Lung (tissue), 12 donors: ENCODE data around the gene ANKRD1. TPM values are rescaled to one million over a fixed set of nuclear protein-coding genes. Genes with fewer than 3 reads are reported as not detected.

ENCODE experiments used
- ATAC-seq: fragments of 200-7000 bp; cut with Tn5 transposase; one replicate; pipeline ENCODE4 v1.9.1; 2020; ENCODE audit warnings: moderate number of reproducible peaks; ENCODE audit not compliant: insufficient read depth, low FRiP score
- DNase-seq, 3 donors: peaks; one replicate each; pipeline ENCODE4 v3.0.0-alpha.2; 2013 to 2017
- H3K27ac ChIP-seq, 2 donors: one replicate each; pipeline ENCODE4 v1.5.1; 2013; ENCODE audit warnings: mild to moderate bottlenecking in 2 of 2, moderate library complexity in 2 of 2, control low read depth in 1 of 2, inconsistent platforms in 1 of 2, low read depth in 1 of 2, low read length in 1 of 2
- H3K27me3 ChIP-seq, 3 donors: one replicate each; pipeline ENCODE4 v1.5.1; 2013; ENCODE audit warnings: low read length in 2 of 3; ENCODE audit not compliant: control insufficient read depth in 3 of 3, insufficient read depth in 3 of 3
- H3K36me3 ChIP-seq, 4 donors: one replicate each; pipeline ENCODE4 v1.5.1; 2013; ENCODE audit warnings: low read length in 4 of 4, mild to moderate bottlenecking in 1 of 4, moderate library complexity in 1 of 4; ENCODE audit not compliant: control insufficient read depth in 4 of 4, insufficient read depth in 4 of 4
- H3K4me1 ChIP-seq, 5 donors: one replicate each; pipeline ENCODE4 v1.5.1; 2013; ENCODE audit warnings: low read length in 5 of 5, mild to moderate bottlenecking in 2 of 5, moderate library complexity in 1 of 5; ENCODE audit not compliant: control insufficient read depth in 5 of 5, insufficient read depth in 5 of 5
- H3K4me3 ChIP-seq: one replicate; pipeline ENCODE4 v1.5.1; 2013; ENCODE audit warnings: mild to moderate bottlenecking, control low read depth, moderate library complexity
- H3K9ac ChIP-seq, 2 donors: one replicate each; pipeline ENCODE4 v1.5.1; 2013; ENCODE audit warnings: low read length in 2 of 2, control low read depth in 1 of 2; ENCODE audit not compliant: insufficient read depth in 1 of 2
- H3K9me3 ChIP-seq, 4 donors: one replicate each; pipeline ENCODE4 v1.5.1; 2013; ENCODE audit warnings: low read length in 3 of 4, mild to moderate bottlenecking in 1 of 4, moderate library complexity in 1 of 4; ENCODE audit not compliant: control insufficient read depth in 4 of 4, insufficient read depth in 3 of 4
- WGBS, 2 donors: extraction: QIAGEN DNeasy Blood & Tissue Kit; methylation state at CpG; one replicate each; pipeline ENCODE4 v1.1.7; 2013; 5-methylcytosine and 5-hydroxymethylcytosine counted together
- polyA plus RNA-seq, 2 donors: library from polyadenylated mRNA; stranded (reverse); fragments of 200-250 nt; gene quantifications; one replicate each; pipeline ENCODE4 v1.2.1, GENCODE V29; 2013
- total RNA-seq, 2 donors: library from RNA; depleted of rRNA in 1 of 2; stranded (reverse); fragments of >200 nt in 1 of 2; gene quantifications; one replicate each; pipeline ENCODE4 v1.2.1, GENCODE V29; 2014 to 2021
- TF ChIP-seq, protein P1 (sequence below): IDR thresholded peaks from 2 replicates; pipeline ENCODE4 v1.5.1; 2012; ENCODE audit warnings: mild to moderate bottlenecking; ENCODE audit errors: control extremely low read depth, extremely low read depth
- donor health status: control.
- donor health status: control.
- donor health status: Bipolar disorder and iron deficiency.
- donor health status: healthy.
- donor health status: DM: yes; HTN: yes; CAD: no.

Gene ANKRD1
- total and polyA plus RNA-seq, 4 donors, result 5.7 to 105 (median 13.7) TPM

DNA sequence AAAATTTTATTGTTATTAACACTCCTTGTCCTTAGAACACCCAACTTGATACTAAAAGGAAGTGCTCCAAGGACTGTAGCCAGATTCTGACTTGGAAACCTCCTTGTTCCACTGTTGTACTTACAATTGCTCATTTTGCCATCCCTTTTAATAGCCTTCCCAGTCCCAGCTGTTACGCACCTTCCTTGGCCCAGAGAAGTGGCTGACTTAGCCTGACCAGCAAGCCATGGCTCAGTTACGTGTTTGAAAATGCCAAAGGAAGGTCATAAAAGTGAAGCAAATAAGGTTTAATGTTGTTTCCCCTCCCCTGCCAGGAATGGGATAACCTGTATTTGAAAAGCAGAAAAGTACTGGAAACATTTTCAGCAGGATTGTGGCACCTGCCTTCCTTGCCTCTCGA is 3.7 kb upstream of the ANKRD1 start:
- Histone ChIP-seq H3K27ac (no peak overlapping the region), H3K4me1 (peaks cover 0 to 9% (median 3%) of the 10 kb centered on the region in 5 donors), H3K4me3 (no peak overlapping the region), H3K9ac (no peak overlapping the region), H3K9me3 (no peaks in the 10 kb centered on the region), H3K27me3 (no peaks in the 10 kb centered on the region), H3K36me3 (no peaks in the 10 kb centered on the region)
- WGBS, 2 donors, result 91 to 92% methylated on average over 3 of the region's 3 CpGs
- ATAC-seq (no peak), DNase-seq (no peak)
- TF ChIP-seq, protein P1, sequence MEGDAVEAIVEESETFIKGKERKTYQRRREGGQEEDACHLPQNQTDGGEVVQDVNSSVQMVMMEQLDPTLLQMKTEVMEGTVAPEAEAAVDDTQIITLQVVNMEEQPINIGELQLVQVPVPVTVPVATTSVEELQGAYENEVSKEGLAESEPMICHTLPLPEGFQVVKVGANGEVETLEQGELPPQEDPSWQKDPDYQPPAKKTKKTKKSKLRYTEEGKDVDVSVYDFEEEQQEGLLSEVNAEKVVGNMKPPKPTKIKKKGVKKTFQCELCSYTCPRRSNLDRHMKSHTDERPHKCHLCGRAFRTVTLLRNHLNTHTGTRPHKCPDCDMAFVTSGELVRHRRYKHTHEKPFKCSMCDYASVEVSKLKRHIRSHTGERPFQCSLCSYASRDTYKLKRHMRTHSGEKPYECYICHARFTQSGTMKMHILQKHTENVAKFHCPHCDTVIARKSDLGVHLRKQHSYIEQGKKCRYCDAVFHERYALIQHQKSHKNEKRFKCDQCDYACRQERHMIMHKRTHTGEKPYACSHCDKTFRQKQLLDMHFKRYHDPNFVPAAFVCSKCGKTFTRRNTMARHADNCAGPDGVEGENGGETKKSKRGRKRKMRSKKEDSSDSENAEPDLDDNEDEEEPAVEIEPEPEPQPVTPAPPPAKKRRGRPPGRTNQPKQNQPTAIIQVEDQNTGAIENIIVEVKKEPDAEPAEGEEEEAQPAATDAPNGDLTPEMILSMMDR, result no peak

DNA sequence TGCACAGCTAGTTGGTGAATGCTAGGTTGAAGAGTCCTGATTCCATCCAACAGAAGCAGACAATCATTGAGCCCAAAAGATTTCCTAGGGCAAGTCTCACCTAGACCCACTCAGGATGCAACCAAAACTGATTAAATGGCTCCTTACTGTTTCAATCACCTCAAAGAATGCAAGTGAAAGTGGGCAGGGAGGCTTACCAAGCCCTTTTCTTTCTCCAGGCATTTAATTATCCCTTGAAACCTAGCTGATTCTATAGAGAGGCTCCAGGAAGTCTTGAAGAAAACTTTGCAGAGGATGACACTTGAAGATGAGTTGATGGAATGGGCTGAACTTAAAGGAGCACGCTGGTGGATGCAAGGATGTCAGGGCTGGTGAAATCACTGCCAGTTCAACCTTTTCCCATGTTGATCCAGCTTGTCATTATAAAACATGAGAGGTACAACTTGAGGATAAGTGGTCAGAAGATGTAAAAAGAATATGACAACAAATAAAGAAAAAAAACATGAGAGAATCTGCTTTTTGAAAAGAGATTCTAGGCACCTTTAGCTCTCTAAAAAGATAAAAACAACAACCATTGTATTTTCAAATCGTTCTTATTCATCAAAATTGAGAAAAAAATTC is 2.3 kb upstream of the ANKRD1 start:
- DNase-seq, result no peak
- Histone ChIP-seq H3K4me1 (peaks cover 0 to 5% (median 2%) of the 10 kb centered on the region in 5 donors), H3K4me3 (no peak overlapping the region), H3K9ac (no peak overlapping the region), H3K27me3 (no peaks in the 10 kb centered on the region), H3K36me3 (no peaks in the 10 kb centered on the region), H3K27ac (peak overlapping the region in 1 of 2 donors; percentile 85), H3K9me3 (no peaks in the 10 kb centered on the region)
- TF ChIP-seq, protein P1, result no peak
- 71 to 74% methylated on average over 2 of the region's 2 CpGs for WGBS, 2 donors
- no peak for ATAC-seq

DNA sequence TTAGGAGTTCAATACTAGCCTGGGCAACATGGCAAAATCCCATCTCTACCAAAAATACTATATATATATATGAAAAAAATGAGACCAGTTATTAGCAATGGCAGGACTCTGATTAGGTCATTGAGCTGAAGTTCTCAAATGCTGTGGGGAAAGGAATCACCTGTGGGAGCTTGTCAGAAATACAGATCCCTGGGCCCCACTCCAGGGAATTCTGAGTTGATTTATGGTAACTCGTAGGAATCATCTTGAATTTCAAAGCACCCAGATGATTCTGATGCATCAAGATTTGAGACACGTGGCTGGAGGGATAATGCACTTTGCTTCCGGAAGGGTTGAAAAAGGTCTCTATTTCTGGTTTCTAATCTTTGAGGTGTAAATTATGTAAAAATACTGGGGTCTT is 1.0 kb upstream of the ANKRD1 start:
- Histone ChIP-seq H3K9ac (no peak overlapping the region), H3K27ac (peak overlapping the region in 1 of 2 donors; percentile 91), H3K36me3 (no peaks in the 10 kb centered on the region), H3K4me1 (peaks cover 2 to 18% (median 5%) of the 10 kb centered on the region in 5 donors), H3K4me3 (no peak overlapping the region), H3K27me3 (no peaks in the 10 kb centered on the region), H3K9me3 (no peaks in the 10 kb centered on the region)
- no peak for ATAC-seq
- no peak for DNase-seq
- TF ChIP-seq, protein P1, result no peak
- 84 to 91% methylated on average over 3 of the region's 3 CpGs for WGBS, 2 donors
